Measurements from ENCODE around the gene HSD17B11. TPM values are rescaled to one million over a fixed set of nuclear protein-coding genes. Genes with fewer than 3 reads are reported as not detected.
A peak's percentile ranks its signal among the peaks of the same experiment; 100 is the strongest.

HSD17B11 gene, protein sequence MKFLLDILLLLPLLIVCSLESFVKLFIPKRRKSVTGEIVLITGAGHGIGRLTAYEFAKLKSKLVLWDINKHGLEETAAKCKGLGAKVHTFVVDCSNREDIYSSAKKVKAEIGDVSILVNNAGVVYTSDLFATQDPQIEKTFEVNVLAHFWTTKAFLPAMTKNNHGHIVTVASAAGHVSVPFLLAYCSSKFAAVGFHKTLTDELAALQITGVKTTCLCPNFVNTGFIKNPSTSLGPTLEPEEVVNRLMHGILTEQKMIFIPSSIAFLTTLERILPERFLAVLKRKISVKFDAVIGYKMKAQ
- 94.5 TPM for total RNA-seq

DNA sequence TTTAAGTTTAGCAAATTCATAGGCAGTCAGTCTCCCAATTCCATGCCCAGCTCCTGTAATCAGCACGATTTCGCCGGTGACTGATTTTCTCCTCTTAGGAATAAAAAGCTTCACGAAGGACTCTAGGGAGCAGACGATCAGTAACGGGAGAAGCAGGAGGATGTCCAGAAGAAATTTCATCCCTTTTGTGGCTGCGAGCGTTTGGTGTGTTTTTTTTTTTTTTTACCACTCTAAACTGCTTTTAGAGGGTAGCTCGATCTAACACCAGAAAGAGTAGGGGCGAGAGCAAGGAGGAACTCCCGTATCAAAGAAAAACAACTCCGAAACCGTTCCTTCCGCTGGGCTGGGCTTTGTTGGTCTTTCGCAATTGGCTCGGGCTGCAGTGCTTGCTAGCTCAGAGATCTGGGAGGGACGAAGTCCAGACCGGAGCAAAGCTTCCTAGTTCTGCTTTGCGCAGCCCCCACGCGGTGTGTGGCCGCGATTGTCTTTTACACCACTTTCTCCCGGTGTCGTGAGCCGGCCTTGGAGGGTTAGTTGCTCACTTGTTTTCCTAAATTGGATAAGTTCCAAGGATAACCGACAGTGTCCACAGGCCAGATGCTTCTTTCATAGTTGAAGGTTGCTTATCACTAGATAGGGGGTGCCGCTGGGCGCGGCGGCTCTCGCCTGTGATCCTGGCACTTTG, at the start of gene HSD17B11:
HSD17B11 (minus strand) TSS at position 298 of the 685 bp plus-strand sequence; CDS start at position 180, 118 bp downstream.
- TF ChIP-seq POLR2A (IDR thresholded peaks at IDR 0.05) (peak in 1 of 2 donors; percentile 76), CTCF (IDR thresholded peaks at IDR 0.05) (no peak), POLR2AphosphoS5 (IDR thresholded peaks at IDR 0.05; ENCODE audit: insufficient read depth in 1 of 2, low read depth in 1 of 2) (peak; percentile 89 to 94)
- no peaks in the 10 kb centered on the region for H3K9me3 ChIP-seq
- no peaks in the 10 kb centered on the region for H3K36me3 ChIP-seq
- intact Hi-C loops (cut with DNase I), result no loop called here
- H3K27ac ChIP-seq, result peak within 1 kb of the TSS; percentile 93
- DNase-seq (ENCODE audit: extremely low spot score in 2 of 2), result peak in 1 of 2 donors; percentile 95
- H3K4me1 ChIP-seq, result peaks cover 28% of the 10 kb centered on the region
- H3K4me3 ChIP-seq, result peak within 1 kb of the TSS; percentile 61 to 69
- H3K27me3 ChIP-seq, result no peaks in the 10 kb centered on the region

DNA sequence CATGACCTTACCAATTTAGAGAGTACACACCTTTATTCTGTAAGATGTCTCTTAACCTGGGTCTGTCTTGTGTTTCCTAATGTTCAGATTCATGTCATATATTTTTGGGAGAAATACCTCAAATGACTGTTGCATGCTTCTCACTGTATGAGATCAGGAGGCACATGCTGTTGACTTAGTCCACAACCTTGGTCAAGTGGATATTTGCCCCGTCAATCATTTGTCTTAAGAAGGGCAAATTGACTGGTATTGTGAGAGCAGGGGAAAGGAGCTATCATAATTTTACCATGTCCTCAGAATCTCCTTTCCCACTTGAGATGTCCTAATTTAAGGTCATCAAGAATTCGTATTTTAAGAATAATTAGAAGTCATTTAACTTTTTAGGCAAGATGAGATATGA, 42.4 kb upstream of the HSD17B11 start:
- Histone ChIP-seq H3K9me3 (no peaks in the 10 kb centered on the region), H3K36me3 (peaks cover 0 to 13% of the 10 kb centered on the region in 2 donors), H3K27me3 (no peaks in the 10 kb centered on the region), H3K4me1 (peaks cover 15% of the 10 kb centered on the region), H3K27ac (no peak overlapping the region), H3K4me3 (no peak overlapping the region)
- DNase-seq (ENCODE audit: extremely low spot score in 2 of 2), result no peak
- TF ChIP-seq POLR2A (IDR thresholded peaks at IDR 0.05) (no peak), CTCF (IDR thresholded peaks at IDR 0.05) (no peak), POLR2AphosphoS5 (IDR thresholded peaks at IDR 0.05; ENCODE audit: insufficient read depth in 1 of 2, low read depth in 1 of 2) (no peak)
- intact Hi-C loops (cut with DNase I), result no loop called here

- no peak for DNase-seq (ENCODE audit: extremely low spot score in 2 of 2)
- TF ChIP-seq CTCF (IDR thresholded peaks at IDR 0.05) (no peak), POLR2AphosphoS5 (IDR thresholded peaks at IDR 0.05; ENCODE audit: insufficient read depth in 1 of 2, low read depth in 1 of 2) (no peak), POLR2A (IDR thresholded peaks at IDR 0.05) (no peak)
- H3K27me3 ChIP-seq, result no peaks in the 10 kb centered on the region
- peaks cover 37% of the 10 kb centered on the region for H3K4me1 ChIP-seq
- no peaks in the 10 kb centered on the region for H3K36me3 ChIP-seq
- no peak overlapping the region for H3K27ac ChIP-seq
- no peaks in the 10 kb centered on the region for H3K9me3 ChIP-seq
- intact Hi-C loops (cut with DNase I), result no loop called here
- no peak overlapping the region for H3K4me3 ChIP-seq
Measured at GRCh38 chr4:87430038-87430437, 39.0 kb upstream of the HSD17B11 start.

GRCh38 chr4:87428979-87429378, 38.0 kb upstream of the HSD17B11 start:
- Histone ChIP-seq H3K9me3 (no peaks in the 10 kb centered on the region), H3K36me3 (no peaks in the 10 kb centered on the region), H3K4me3 (no peak overlapping the region), H3K4me1 (peaks cover 47% of the 10 kb centered on the region), H3K27ac (no peak overlapping the region), H3K27me3 (no peaks in the 10 kb centered on the region)
- no peak for TF ChIP-seq CTCF (IDR thresholded peaks at IDR 0.05)
- no peak for TF ChIP-seq POLR2A (IDR thresholded peaks at IDR 0.05)
- TF ChIP-seq POLR2AphosphoS5 (IDR thresholded peaks at IDR 0.05; ENCODE audit: insufficient read depth in 1 of 2, low read depth in 1 of 2), result no peak
- intact Hi-C loops (cut with DNase I), result no loop called here
- no peak for DNase-seq (ENCODE audit: extremely low spot score in 2 of 2)

- Histone ChIP-seq H3K27me3 (no peaks in the 10 kb centered on the region), H3K4me3 (no peak overlapping the region), H3K27ac (no peak overlapping the region), H3K36me3 (no peaks in the 10 kb centered on the region), H3K4me1 (peaks cover 55% of the 10 kb centered on the region), H3K9me3 (no peaks in the 10 kb centered on the region)
- no peak for TF ChIP-seq POLR2A (IDR thresholded peaks at IDR 0.05)
- TF ChIP-seq CTCF (IDR thresholded peaks at IDR 0.05), result no peak
- no peak for TF ChIP-seq POLR2AphosphoS5 (IDR thresholded peaks at IDR 0.05; ENCODE audit: insufficient read depth in 1 of 2, low read depth in 1 of 2)
- intact Hi-C loops (cut with DNase I), result no loop called here
- DNase-seq (ENCODE audit: extremely low spot score in 2 of 2), result no peak
Measured at GRCh38 chr4:87427518-87427868, 36.5 kb upstream of the HSD17B11 start.
